ENCODE measurements around the gene PRSS56. TPM values are rescaled to one million over a fixed set of nuclear protein-coding genes. Genes with fewer than 3 reads are reported as not detected.

PRSS56 gene
- total RNA-seq, 1 donor from 2014 or later, result not detected

DNA sequence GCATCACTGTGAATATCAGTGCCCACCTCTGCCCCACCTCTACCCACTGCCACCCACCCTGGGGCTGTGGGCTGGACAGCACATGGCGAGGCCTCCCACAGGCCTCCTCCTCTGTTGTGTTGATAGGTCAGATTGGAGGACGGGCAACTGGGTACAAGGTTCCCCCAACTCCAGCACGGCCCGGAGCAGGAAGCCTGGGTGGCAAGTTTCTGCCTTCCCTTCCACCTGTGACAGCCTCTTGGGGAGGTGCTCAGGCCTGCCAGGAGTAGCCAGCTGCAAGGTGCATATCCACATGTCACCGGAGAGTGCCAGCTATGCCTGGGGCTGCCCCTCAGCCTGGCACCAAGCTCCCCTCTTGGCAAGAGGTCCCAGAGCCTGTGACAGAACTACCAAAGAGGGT lies 25.6 kb upstream of the PRSS56 start:
- H3K79me2 ChIP-seq (ENCODE audit: insufficient read depth, low read length), result no peaks in the 10 kb centered on the region
- no peak overlapping the region for H3K27ac Mint-ChIP-seq (ENCODE audit: unreplicated experiment)
- H3K27ac ChIP-seq (ENCODE audit: low read depth, low read length), result no peak overlapping the region
- no peaks in the 10 kb centered on the region for H3K36me3 Mint-ChIP-seq (ENCODE audit: low read depth, unreplicated experiment)
- H4K20me1 ChIP-seq (ENCODE audit: insufficient read depth, low read length), result no peaks in the 10 kb centered on the region
- H3K4me3 Mint-ChIP-seq (ENCODE audit: unreplicated experiment), result no peak overlapping the region
- no peak overlapping the region for H3K4me2 ChIP-seq (ENCODE audit: low read length)
- no peaks in the 10 kb centered on the region for H3K36me3 ChIP-seq (ENCODE audit: insufficient read depth, low read length)
- no peaks in the 10 kb centered on the region for H3K9me3 Mint-ChIP-seq (ENCODE audit: unreplicated experiment)
- no peak overlapping the region for H3K9ac ChIP-seq (ENCODE audit: low read length)
- TF ChIP-seq EZH2 (IDR thresholded peaks at IDR 0.05; ENCODE audit: insufficient read depth, low read length), result no peak
- TF ChIP-seq CTCF (IDR thresholded peaks at IDR 0.05; ENCODE audit: insufficient read depth, low read depth, low read length), result no peak
- no peaks in the 10 kb centered on the region for H3K4me1 Mint-ChIP-seq (ENCODE audit: low read depth, unreplicated experiment)
- no peaks in the 10 kb centered on the region for H3K9me3 ChIP-seq (ENCODE audit: insufficient read depth, low read depth, low read length)
- no peak overlapping the region for H3K4me3 ChIP-seq (ENCODE audit: insufficient read depth, low read depth, low read length)
- H3K4me1 ChIP-seq (ENCODE audit: insufficient read depth, low read length), result no peaks in the 10 kb centered on the region
- no peak for DNase-seq (ENCODE audit: low read depth)
- peaks cover 69% of the 10 kb centered on the region for H3K27me3 Mint-ChIP-seq (ENCODE audit: low read depth, unreplicated experiment)
- FAIRE-seq, result no peak
- no peak overlapping the region for H2AFZ ChIP-seq (ENCODE audit: low read depth, low read length)
- peaks cover 9% of the 10 kb centered on the region for H3K27me3 ChIP-seq (ENCODE audit: insufficient read depth, low read length)

- Histone ChIP-seq H4K20me1 (ENCODE audit: insufficient read depth, low read length) (no peaks in the 10 kb centered on the region), H3K36me3 (ENCODE audit: insufficient read depth, low read length) (no peaks in the 10 kb centered on the region), H3K27me3 (ENCODE audit: insufficient read depth, low read length) (peaks cover 9% of the 10 kb centered on the region), H3K4me2 (ENCODE audit: low read length) (no peak overlapping the region), H3K9ac (ENCODE audit: low read length) (no peak overlapping the region), H3K4me3 (ENCODE audit: insufficient read depth, low read depth, low read length) (no peak overlapping the region), H3K4me1 (ENCODE audit: insufficient read depth, low read length) (no peaks in the 10 kb centered on the region), H3K27ac (ENCODE audit: low read depth, low read length) (no peak overlapping the region), H3K79me2 (ENCODE audit: insufficient read depth, low read length) (no peaks in the 10 kb centered on the region), H2AFZ (ENCODE audit: low read depth, low read length) (no peak overlapping the region), H3K9me3 (ENCODE audit: insufficient read depth, low read depth, low read length) (no peaks in the 10 kb centered on the region)
- no peak for DNase-seq (ENCODE audit: low read depth)
- no peaks in the 10 kb centered on the region for H3K36me3 Mint-ChIP-seq (ENCODE audit: low read depth, unreplicated experiment)
- no peaks in the 10 kb centered on the region for H3K9me3 Mint-ChIP-seq (ENCODE audit: unreplicated experiment)
- no peaks in the 10 kb centered on the region for H3K4me1 Mint-ChIP-seq (ENCODE audit: low read depth, unreplicated experiment)
- peaks cover 67% of the 10 kb centered on the region for H3K27me3 Mint-ChIP-seq (ENCODE audit: low read depth, unreplicated experiment)
- TF ChIP-seq EZH2 (IDR thresholded peaks at IDR 0.05; ENCODE audit: insufficient read depth, low read length), result no peak
- no peak for TF ChIP-seq CTCF (IDR thresholded peaks at IDR 0.05; ENCODE audit: insufficient read depth, low read depth, low read length)
- H3K4me3 Mint-ChIP-seq (ENCODE audit: unreplicated experiment), result no peak overlapping the region
- H3K27ac Mint-ChIP-seq (ENCODE audit: unreplicated experiment), result no peak overlapping the region
- no peak for FAIRE-seq
These were observed 24.9 kb upstream of the PRSS56 start for GRCh38 chr2:232495292-232495691.

DNA sequence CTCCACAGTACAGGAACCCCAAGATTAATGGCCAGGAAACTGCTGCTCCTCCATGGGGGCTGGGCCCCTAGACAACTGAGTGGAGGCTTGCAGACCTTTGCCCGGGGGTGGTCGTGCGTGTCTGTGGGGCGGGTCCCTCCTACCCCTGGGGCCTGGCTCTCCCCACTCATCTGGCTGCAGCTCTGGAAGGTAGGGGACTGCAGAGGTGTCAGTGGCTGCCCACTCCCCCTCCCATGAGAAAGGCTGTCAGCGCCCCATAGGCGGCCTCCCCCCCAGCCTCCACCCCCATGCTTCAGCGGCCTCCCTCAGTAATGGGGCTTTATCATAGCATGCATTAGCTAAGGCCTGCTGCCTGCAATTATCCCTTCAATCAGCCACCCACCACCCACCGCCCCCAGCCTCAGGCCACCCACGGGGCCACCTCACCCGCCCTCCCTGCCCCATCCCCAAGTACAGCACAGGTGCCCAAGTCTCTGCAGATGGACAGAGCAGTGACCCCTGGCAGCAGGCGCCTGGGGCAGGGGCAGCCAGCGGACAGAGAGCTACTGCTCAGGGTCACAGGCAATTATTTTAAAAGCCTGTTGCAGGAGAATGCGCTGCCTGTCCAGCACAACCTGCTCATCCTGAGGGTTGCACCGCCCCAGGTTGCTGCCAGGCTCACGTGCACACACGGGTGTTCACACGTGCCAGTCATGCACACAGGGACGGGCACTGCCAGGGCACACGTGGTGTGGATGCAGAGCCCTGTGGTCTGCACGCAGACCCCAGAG lies 23.5 kb upstream of the PRSS56 start:
- FAIRE-seq (no peak), DNase-seq (ENCODE audit: low read depth) (no peak)
- H3K4me1 Mint-ChIP-seq (ENCODE audit: low read depth, unreplicated experiment), result no peaks in the 10 kb centered on the region
- Histone ChIP-seq H3K79me2 (ENCODE audit: insufficient read depth, low read length) (no peaks in the 10 kb centered on the region), H3K4me1 (ENCODE audit: insufficient read depth, low read length) (no peaks in the 10 kb centered on the region), H3K4me3 (ENCODE audit: insufficient read depth, low read depth, low read length) (no peak overlapping the region), H3K9me3 (ENCODE audit: insufficient read depth, low read depth, low read length) (no peaks in the 10 kb centered on the region), H3K9ac (ENCODE audit: low read length) (no peak overlapping the region), H4K20me1 (ENCODE audit: insufficient read depth, low read length) (no peaks in the 10 kb centered on the region), H3K27me3 (ENCODE audit: insufficient read depth, low read length) (peaks cover 13% of the 10 kb centered on the region), H3K27ac (ENCODE audit: low read depth, low read length) (no peak overlapping the region), H3K4me2 (ENCODE audit: low read length) (no peak overlapping the region), H3K36me3 (ENCODE audit: insufficient read depth, low read length) (no peaks in the 10 kb centered on the region), H2AFZ (ENCODE audit: low read depth, low read length) (no peak overlapping the region)
- TF ChIP-seq CTCF (IDR thresholded peaks at IDR 0.05; ENCODE audit: insufficient read depth, low read depth, low read length) (no peak), EZH2 (IDR thresholded peaks at IDR 0.05; ENCODE audit: insufficient read depth, low read length) (no peak)
- H3K36me3 Mint-ChIP-seq (ENCODE audit: low read depth, unreplicated experiment), result no peaks in the 10 kb centered on the region
- H3K9me3 Mint-ChIP-seq (ENCODE audit: unreplicated experiment), result no peaks in the 10 kb centered on the region
- H3K4me3 Mint-ChIP-seq (ENCODE audit: unreplicated experiment), result no peak overlapping the region
- H3K27me3 Mint-ChIP-seq (ENCODE audit: low read depth, unreplicated experiment), result peaks cover 68% of the 10 kb centered on the region
- no peak overlapping the region for H3K27ac Mint-ChIP-seq (ENCODE audit: unreplicated experiment)
